ENCODE results near the gene SURF2.

The SURF2 gene

DNA sequence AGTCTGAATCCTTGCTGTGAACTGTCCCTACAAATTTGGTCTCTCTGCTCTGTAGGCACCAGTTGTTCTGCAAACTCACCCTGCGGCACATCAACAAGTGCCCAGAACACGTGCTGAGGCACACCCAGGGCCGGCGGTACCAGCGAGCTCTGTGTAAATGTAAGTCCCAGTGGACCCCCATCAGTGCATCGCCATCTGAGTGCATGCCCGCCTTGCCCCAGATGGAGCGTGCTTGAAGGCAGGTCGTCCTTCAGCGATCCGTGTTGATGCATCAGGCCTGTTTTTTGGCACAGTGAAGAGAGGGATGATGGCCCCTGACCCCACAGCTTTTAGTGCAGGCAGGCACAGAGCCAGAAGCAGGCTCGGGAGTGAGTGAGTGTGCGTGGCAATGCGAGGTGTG is 1.3 kb downstream of the SURF2 start:
- H3K27ac ChIP-seq = peak overlapping the region; percentile 81
- TF ChIP-seq ZFX (IDR thresholded peaks at IDR 0.05) = no peak
- TF ChIP-seq, protein P1, sequence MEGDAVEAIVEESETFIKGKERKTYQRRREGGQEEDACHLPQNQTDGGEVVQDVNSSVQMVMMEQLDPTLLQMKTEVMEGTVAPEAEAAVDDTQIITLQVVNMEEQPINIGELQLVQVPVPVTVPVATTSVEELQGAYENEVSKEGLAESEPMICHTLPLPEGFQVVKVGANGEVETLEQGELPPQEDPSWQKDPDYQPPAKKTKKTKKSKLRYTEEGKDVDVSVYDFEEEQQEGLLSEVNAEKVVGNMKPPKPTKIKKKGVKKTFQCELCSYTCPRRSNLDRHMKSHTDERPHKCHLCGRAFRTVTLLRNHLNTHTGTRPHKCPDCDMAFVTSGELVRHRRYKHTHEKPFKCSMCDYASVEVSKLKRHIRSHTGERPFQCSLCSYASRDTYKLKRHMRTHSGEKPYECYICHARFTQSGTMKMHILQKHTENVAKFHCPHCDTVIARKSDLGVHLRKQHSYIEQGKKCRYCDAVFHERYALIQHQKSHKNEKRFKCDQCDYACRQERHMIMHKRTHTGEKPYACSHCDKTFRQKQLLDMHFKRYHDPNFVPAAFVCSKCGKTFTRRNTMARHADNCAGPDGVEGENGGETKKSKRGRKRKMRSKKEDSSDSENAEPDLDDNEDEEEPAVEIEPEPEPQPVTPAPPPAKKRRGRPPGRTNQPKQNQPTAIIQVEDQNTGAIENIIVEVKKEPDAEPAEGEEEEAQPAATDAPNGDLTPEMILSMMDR (conservative IDR thresholded peaks at IDR 0.05) = no peak

DNA sequence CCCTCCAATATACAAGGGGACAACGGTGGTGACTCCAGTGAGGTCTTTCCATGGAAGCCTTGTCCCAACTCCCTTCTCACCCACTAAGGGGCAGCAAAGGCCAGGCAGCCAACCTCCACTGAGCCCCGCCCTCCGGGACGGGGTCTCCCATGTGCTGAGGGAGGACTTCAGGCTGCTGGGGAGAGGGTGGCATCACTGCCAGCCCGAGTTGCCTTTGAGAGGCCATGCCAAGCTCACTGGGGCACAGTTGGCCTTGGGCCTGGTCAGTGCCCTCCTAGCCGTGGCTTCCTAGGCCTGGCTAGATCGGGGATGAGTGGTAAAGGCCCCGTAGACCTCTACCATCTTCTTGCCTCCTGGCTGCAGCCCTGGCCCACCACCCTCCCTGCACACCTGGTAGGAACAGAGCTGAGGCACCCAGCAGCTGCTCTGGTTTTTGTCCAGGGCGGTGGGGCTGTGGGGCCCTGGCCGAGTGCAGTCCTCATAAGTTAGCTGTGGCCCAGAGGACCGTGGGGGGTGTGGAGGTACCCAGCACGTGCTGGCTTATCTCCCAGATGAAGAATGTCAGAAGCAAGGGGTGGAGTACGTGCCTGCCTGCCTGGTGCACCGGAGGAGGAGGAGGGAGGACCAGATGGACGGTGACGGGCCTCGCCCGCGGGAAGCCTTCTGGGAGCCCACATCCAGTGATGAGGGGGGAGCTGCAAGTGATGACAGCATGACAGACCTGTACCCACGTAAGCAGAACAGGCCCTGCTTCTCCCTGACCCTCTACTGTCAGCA is 3.2 kb downstream of the SURF2 start:
- no peak overlapping the region for H3K27ac ChIP-seq
- TF ChIP-seq, protein P1 (conservative IDR thresholded peaks at IDR 0.05) = no peak
- no peak for TF ChIP-seq ZFX (IDR thresholded peaks at IDR 0.05)

DNA sequence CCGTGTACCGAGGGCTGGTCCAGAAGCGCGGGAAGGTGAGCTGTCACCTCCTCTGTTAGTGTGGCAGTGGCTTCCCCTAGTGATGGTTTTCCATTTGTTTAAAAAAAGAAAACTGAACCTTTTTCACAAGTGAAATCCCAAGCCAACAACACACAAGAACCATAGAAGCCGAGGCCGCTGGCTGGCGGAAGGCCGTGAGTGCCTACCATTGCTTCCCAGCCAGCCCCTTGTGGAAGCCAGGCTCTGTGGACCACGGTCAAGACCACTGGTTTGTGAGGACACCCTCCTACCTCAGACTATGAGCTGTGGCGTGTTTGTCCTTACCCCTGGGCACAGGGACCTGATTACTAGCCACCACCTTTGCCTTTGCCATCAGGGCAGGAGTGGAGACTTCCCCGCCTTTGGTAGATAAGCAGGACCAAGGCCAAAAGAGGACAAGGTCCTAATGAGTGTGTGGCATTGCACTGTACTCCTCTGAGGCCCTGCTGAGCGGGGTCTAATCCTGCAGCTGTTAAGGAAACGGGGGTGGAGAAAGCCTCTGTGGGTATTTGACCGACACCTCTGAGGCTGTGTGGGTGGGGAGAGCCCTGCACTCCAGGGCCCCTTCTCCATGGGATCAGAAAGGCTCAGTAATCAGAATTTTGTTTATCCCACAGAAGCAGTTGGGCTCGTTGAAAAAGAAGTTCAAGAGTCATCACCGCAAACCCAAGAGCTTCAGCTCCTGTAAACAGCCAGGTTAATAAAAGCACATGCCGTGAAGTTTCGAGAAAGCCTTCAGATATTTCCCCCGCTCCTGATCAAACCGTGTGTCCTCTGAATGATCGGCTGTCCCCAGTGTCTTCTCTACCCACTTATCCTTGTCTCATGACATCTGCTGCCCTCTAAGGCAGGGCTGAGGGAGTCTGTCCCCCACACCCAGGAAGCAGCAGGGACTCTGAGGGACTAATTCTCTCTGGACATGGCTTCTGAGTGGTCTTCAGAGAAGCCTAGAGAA is 4.3 kb downstream of the SURF2 start:
- TF ChIP-seq, protein P1 (conservative IDR thresholded peaks at IDR 0.05) = no peak
- TF ChIP-seq ZFX (IDR thresholded peaks at IDR 0.05) = no peak
- H3K27ac ChIP-seq = no peak overlapping the region

DNA sequence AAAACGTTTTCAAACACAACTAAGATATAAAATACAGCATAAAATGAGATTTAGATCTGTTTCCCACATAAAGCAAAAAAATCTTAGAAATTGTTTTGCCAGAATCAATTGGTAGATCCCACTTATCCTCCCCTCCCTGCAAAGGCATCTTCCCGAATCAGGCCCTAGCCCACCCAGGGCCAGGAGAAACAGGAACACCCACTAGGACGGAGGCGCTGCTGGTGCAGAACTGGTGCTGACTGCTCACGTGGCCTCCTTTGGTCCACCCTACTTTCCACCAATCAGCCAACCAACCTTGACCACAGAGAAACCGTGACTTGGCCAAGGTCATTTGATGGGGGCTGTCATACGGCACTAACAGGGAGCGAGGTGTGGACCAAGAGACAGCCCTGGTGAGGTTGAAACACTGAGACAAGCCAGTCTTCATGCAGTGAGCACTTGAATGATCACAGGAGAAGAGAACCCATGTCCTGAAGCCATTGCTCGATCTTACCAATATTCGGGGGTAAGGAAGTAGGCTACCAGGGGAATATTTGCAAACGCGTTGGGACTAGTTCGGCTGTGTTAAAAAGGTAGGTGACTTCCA is 5.2 kb downstream of the SURF2 start:
- no peak overlapping the region for H3K27ac ChIP-seq
- TF ChIP-seq, protein P1 (conservative IDR thresholded peaks at IDR 0.05) = no peak
- no peak for TF ChIP-seq ZFX (IDR thresholded peaks at IDR 0.05)

DNA sequence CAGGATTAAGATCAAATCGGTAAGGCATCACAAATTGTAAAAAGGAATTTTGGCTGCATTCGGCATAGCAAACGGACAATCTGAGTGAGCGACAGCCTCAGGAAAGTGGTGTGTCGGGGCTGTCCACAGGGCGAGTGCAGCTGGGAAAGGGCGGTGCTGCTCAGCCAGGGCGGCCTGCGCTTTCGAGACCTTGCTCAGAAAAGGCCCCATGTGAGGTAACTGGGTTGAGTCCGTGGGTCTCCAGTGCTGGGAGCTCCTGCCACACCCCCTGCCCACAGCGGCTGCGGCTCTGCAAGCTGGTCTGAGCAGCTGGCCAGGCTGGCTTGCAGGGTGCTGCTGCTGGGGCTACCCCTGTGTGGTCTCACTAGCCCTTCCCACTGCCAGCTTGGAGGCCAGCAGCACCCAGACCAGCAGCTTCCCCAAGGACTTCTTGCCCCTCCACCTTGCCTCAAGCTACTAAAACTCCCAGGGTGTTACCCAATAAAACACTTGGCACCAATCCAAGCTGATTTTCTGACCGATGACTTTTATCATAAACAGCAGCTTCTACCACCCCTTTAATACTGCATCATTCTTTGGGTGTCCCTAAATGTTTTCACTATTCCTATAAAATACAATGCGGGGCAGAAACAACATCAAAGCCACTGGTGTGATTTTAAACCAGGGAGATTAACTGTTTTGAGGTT is 6.2 kb downstream of the SURF2 start:
- no peak overlapping the region for H3K27ac ChIP-seq

DNA sequence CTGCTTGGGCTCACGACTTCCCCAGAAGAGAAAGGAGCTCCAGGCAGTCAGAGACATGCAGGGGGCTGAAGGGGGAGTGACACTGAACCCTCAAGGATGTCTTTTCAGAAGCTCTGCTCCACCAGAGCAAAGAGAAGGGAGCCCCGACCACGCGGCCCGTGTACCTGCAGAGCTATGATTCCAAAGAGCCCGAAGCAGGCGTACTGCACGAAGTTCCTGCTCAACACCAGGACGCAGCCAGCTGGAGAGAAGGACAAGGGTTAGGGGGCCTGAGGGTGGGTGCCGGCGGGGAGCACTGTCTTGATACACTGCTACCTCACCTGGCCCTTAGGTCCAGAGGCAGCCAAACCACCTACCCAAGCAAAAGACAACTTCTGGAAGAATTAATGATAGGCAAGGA is 10.1 kb downstream of the SURF2 start:
- H3K27ac ChIP-seq = no peak overlapping the region
- TF ChIP-seq, protein P1 (conservative IDR thresholded peaks at IDR 0.05) = no peak
- TF ChIP-seq ZFX (IDR thresholded peaks at IDR 0.05) = no peak

More for the DNA sequence above, 6.2 kb downstream of the SURF2 start:
- TF ChIP-seq, protein P1 (conservative IDR thresholded peaks at IDR 0.05) = no peak
- no peak for TF ChIP-seq ZFX (IDR thresholded peaks at IDR 0.05)
